ENCODE measurements around the gene ENAH.

ENAH gene

GRCh38 chr1:225685476-225686176 lies 32.7 kb upstream of the ENAH start:
- TF ChIP-seq TAF1 (IDR thresholded peaks at IDR 0.05; ENCODE audit: borderline replicate concordance, insufficient read depth, low read length), result no peak
- no peak for TF ChIP-seq SIN3A (IDR thresholded peaks at IDR 0.05; ENCODE audit: borderline replicate concordance, insufficient read depth, low read length)
- TF ChIP-seq FOXP2 (optimal IDR thresholded peaks at IDR 0.05; ENCODE audit: borderline replicate concordance, extremely low read depth, extremely low read length, insufficient read depth), result no peak
- no peak for TF ChIP-seq REST (IDR thresholded peaks at IDR 0.05; ENCODE audit: insufficient read depth in 1 of 2, low read depth in 2 of 2, low read length in 2 of 2)
- TF ChIP-seq POLR2AphosphoS5 (IDR thresholded peaks at IDR 0.05; ENCODE audit: low read depth, low read length), result no peak

- TF ChIP-seq POLR2AphosphoS5 (IDR thresholded peaks at IDR 0.05; ENCODE audit: low read depth, low read length) (no peak), REST (IDR thresholded peaks at IDR 0.05; ENCODE audit: insufficient read depth in 1 of 2, low read depth in 2 of 2, low read length in 2 of 2) (no peak), FOXP2 (optimal IDR thresholded peaks at IDR 0.05; ENCODE audit: borderline replicate concordance, extremely low read depth, extremely low read length, insufficient read depth) (no peak), SIN3A (IDR thresholded peaks at IDR 0.05; ENCODE audit: borderline replicate concordance, insufficient read depth, low read length) (no peak), TAF1 (IDR thresholded peaks at IDR 0.05; ENCODE audit: borderline replicate concordance, insufficient read depth, low read length) (no peak)
These were observed 31.8 kb upstream of the ENAH start for GRCh38 chr1:225684741-225685140.

GRCh38 chr1:225681231-225681630 lies 28.3 kb upstream of the ENAH start:
- TF ChIP-seq SIN3A (IDR thresholded peaks at IDR 0.05; ENCODE audit: borderline replicate concordance, insufficient read depth, low read length) (no peak), FOXP2 (optimal IDR thresholded peaks at IDR 0.05; ENCODE audit: borderline replicate concordance, extremely low read depth, extremely low read length, insufficient read depth) (no peak)

- TF ChIP-seq FOXP2 (optimal IDR thresholded peaks at IDR 0.05; ENCODE audit: borderline replicate concordance, extremely low read depth, extremely low read length, insufficient read depth) (no peak), REST (IDR thresholded peaks at IDR 0.05; ENCODE audit: insufficient read depth in 1 of 2, low read depth in 2 of 2, low read length in 2 of 2) (no peak), SIN3A (IDR thresholded peaks at IDR 0.05; ENCODE audit: borderline replicate concordance, insufficient read depth, low read length) (no peak), POLR2AphosphoS5 (IDR thresholded peaks at IDR 0.05; ENCODE audit: low read depth, low read length) (no peak), TAF1 (IDR thresholded peaks at IDR 0.05; ENCODE audit: borderline replicate concordance, insufficient read depth, low read length) (no peak)
These were observed 25.6 kb upstream of the ENAH start for GRCh38 chr1:225678545-225678944.

GRCh38 chr1:225677350-225678124 lies 24.6 kb upstream of the ENAH start:
- TF ChIP-seq FOXP2 (optimal IDR thresholded peaks at IDR 0.05; ENCODE audit: borderline replicate concordance, extremely low read depth, extremely low read length, insufficient read depth) (no peak), REST (IDR thresholded peaks at IDR 0.05; ENCODE audit: insufficient read depth in 1 of 2, low read depth in 2 of 2, low read length in 2 of 2) (no peak), TAF1 (IDR thresholded peaks at IDR 0.05; ENCODE audit: borderline replicate concordance, insufficient read depth, low read length) (no peak), SIN3A (IDR thresholded peaks at IDR 0.05; ENCODE audit: borderline replicate concordance, insufficient read depth, low read length) (no peak), POLR2AphosphoS5 (IDR thresholded peaks at IDR 0.05; ENCODE audit: low read depth, low read length) (no peak)
